K562 (cell line): ENCODE data around the gene NEUROD4. TPM values are rescaled to one million over a fixed set of nuclear protein-coding genes. Genes with fewer than 3 reads are reported as not detected.

Source experiments
- ATAC-seq: fragments of 200-7000 bp; cut with Tn5 transposase; 3 replicates; pipeline ENCODE4 v1.9.1; 2020; ENCODE audit warnings: moderate library complexity
- BruUV-seq: library from RNA; stranded (reverse); fragments of 400-500 nt; replicated peaks from 2 replicates; lab custom pipeline; 2021; lab: Mats Ljungman, UMichigan
- CTCF ChIA-PET: fragments of 300-600 bp; formaldehyde crosslinking; extraction: SDS; loops from one replicate; lab custom pipeline; 2021; ENCODE audit warnings: low intra/inter-chr PET ratio; lab: Yijun Ruan, JAX
- POLR2A ChIA-PET: fragments of 300-600, 350-650 bp; sonication (Branson Sonifier 250); formaldehyde crosslinking; extraction: SDS; loops from one replicate; lab custom pipeline; 2021; ENCODE audit warnings: antibody characterized with exemption, inconsistent platforms; lab: Yijun Ruan, JAX
- DNase-seq, 4 experiments: peaks; one replicate each; pipeline versions ENCODE4 v3.0.0 to v3.0.0-alpha.2; 2011 to 2018; ENCODE audit warnings: low spot score in 3 of 4, mixed read lengths in 3 of 4; ENCODE audit errors: extremely low read depth in 1 of 4
- FAIRE-seq: peaks from 2 replicates; lab custom pipeline; 2011; peaks lifted over from hg19 to GRCh38; lab: Jason Lieb, UNC
- H2AFZ ChIP-seq: 2 replicates; pipeline ENCODE4 v1.6.0; 2011; ENCODE audit warnings: low read depth, low read length, control low read depth, inconsistent platforms
- H3K27ac ChIP-seq: fragments of 200-600 bp; 3 replicates; pipeline ENCODE4 v1.8.0; 2011; ENCODE audit warnings: low read depth, mild to moderate bottlenecking, control low read depth, inconsistent platforms, low read length, moderate library complexity, mixed read lengths; ENCODE audit errors: extremely low read depth
- H3K27me3 ChIP-seq, 2 experiments: fragments of 300-600 bp in 1 of 2; 2 replicates in 1 of 2; 3 replicates in 1 of 2; pipeline versions ENCODE4 v1.6.0 to v1.8.0; 2011; ENCODE audit warnings: inconsistent platforms in 2 of 2, low read length in 2 of 2, mild to moderate bottlenecking in 1 of 2, mixed read lengths in 1 of 2, moderate library complexity in 1 of 2; ENCODE audit not compliant: control insufficient read depth in 2 of 2, insufficient read depth in 2 of 2
- H3K36me3 ChIP-seq: fragments of 300-600 bp; 3 replicates; pipeline ENCODE4 v1.8.0; 2011; ENCODE audit warnings: mild to moderate bottlenecking, low read length, inconsistent platforms; ENCODE audit not compliant: control insufficient read depth, insufficient read depth
- H3K4me1 ChIP-seq, 2 experiments: fragments of 200-600 bp in 1 of 2; replicated peaks in 1 of 2; 2 replicates in 1 of 2; 3 replicates in 1 of 2; pipeline versions ENCODE4 v1.5.1 to v1.8.0; 2011; ENCODE audit warnings: inconsistent platforms in 2 of 2, low read length in 2 of 2, mild to moderate bottlenecking in 1 of 2, mixed read lengths in 1 of 2, moderate library complexity in 1 of 2; ENCODE audit not compliant: control insufficient read depth in 2 of 2, insufficient read depth in 2 of 2
- H3K4me2 ChIP-seq: 2 replicates; pipeline ENCODE4 v1.6.1; 2011; ENCODE audit warnings: low read length, control low read depth, inconsistent platforms, mixed read lengths; ENCODE audit not compliant: insufficient read depth
- H3K4me3 ChIP-seq: fragments of 200-600 bp; sonication (generic), shearing (Covaris generic); 2 replicates; pipeline ENCODE4 v1.5.1; 2016; ENCODE audit warnings: control low read depth, inconsistent platforms
- H3K79me2 ChIP-seq: fragments of 200-600 bp; 3 replicates; pipeline ENCODE4 v1.8.0; 2011; ENCODE audit warnings: low read length, inconsistent platforms; ENCODE audit not compliant: control insufficient read depth, insufficient read depth
- H3K9ac ChIP-seq, 2 experiments: 2 replicates each; pipeline versions ENCODE4 v1.6.0 to v1.6.1; 2011; ENCODE audit warnings: low read depth in 2 of 2, low read length in 2 of 2, control low read depth in 1 of 2, inconsistent platforms in 1 of 2, mild to moderate bottlenecking in 1 of 2, mixed read lengths in 1 of 2; ENCODE audit not compliant: insufficient read depth in 1 of 2
- H3K9me1 ChIP-seq: one replicate; pipeline ENCODE4 v1.6.0; 2011; ENCODE audit warnings: inconsistent platforms, mild to moderate bottlenecking, low read length, moderate library complexity; ENCODE audit not compliant: control insufficient read depth, insufficient read depth
- H3K9me3 ChIP-seq: replicated peaks from 2 replicates; pipeline ENCODE4 v1.5.1; 2011; ENCODE audit warnings: low read depth, low read length, inconsistent platforms; ENCODE audit not compliant: control insufficient read depth, insufficient read depth
- H4K20me1 ChIP-seq: replicated peaks from 2 replicates; pipeline ENCODE4 v1.6.1; 2011; ENCODE audit warnings: low read length, inconsistent platforms, mixed read lengths; ENCODE audit not compliant: control insufficient read depth, insufficient read depth
- CBX3 ChIP-seq, 2 experiments: IDR thresholded peaks; 1 replicate in 1 of 2; 2 replicates in 1 of 2; pipeline ENCODE4 v1.6.1; 2012; ENCODE audit warnings: inconsistent platforms in 2 of 2, low read length in 2 of 2, borderline replicate concordance in 1 of 2, control low read depth in 1 of 2
- EZH2 ChIP-seq: IDR thresholded peaks from 2 replicates; pipeline ENCODE4 v1.6.1; 2012; ENCODE audit warnings: low read depth, mild to moderate bottlenecking, inconsistent platforms, low read length, borderline replicate concordance
- GTF3C2 ChIP-seq: IDR thresholded peaks from 3 replicates; pipeline ENCODE4 v1.6.1; 2011; ENCODE audit warnings: borderline replicate concordance, mild to moderate bottlenecking, moderate library complexity; ENCODE audit not compliant: insufficient read length; ENCODE audit errors: extremely low read depth
- HDAC2 ChIP-seq: fragments of 450-650 bp; IDR thresholded peaks from 2 replicates; pipeline ENCODE4 v1.6.1; 2016; ENCODE audit warnings: mild to moderate bottlenecking
- MCM7 ChIP-seq, 2 experiments: fragments of 450-650 bp; IDR thresholded peaks; 2 replicates each; pipeline ENCODE4 v1.6.1; 2016 to 2018
- NFATC3 ChIP-seq: fragments of 450-650 bp; IDR thresholded peaks from 2 replicates; pipeline ENCODE4 v1.6.1; 2017; ENCODE audit warnings: mild to moderate bottlenecking
- PHF20 ChIP-seq: fragments of 450-650 bp; IDR thresholded peaks from 2 replicates; pipeline ENCODE4 v1.6.1; 2018; ENCODE audit not compliant: partially characterized antibody
- RCOR1 ChIP-seq, 2 experiments: IDR thresholded peaks; 2 replicates each; pipeline ENCODE4 v1.6.1; 2012; ENCODE audit warnings: low read depth in 2 of 2, low read length in 2 of 2, borderline replicate concordance in 1 of 2, improper control_type of control experiment in 1 of 2
- RFX5 ChIP-seq: IDR thresholded peaks from 2 replicates; pipeline ENCODE4 v1.6.1; 2011; ENCODE audit warnings: low read depth, mild to moderate bottlenecking, improper control_type of control experiment, low read length
- RREB1 ChIP-seq: fragments of 250-450 bp; sonication (Bioruptor Pico); IDR thresholded peaks from 2 replicates; pipeline ENCODE4 v1.4.0; 2020
- SREBF1 ChIP-seq: fragments of 150-350 bp; IDR thresholded peaks from 2 replicates; pipeline ENCODE4 v1.6.1; 2014; ENCODE audit warnings: antibody characterized with exemption, low read depth, low read length, borderline replicate concordance
- STAT5B ChIP-seq: fragments of 250-450 bp; sonication (Bioruptor Pico); IDR thresholded peaks from 2 replicates; pipeline ENCODE4 v1.8.0; 2021; ENCODE audit warnings: mild to moderate bottlenecking, inconsistent platforms
- WGBS: fragments of 100-300 bp; shearing (Covaris generic); methylation state at CpG from one replicate; pipeline ENCODE4 v1.1.6; 2016; ENCODE audit warnings: low coverage, mixed read lengths; ENCODE audit not compliant: insufficient coverage; ENCODE audit errors: missing lambda C conversion rate; 5-methylcytosine and 5-hydroxymethylcytosine counted together
- in situ Hi-C: fragments of 300-500 bp; cut with MboI; formaldehyde crosslinking; loops from 4 replicates; pipeline ENCODE4 v1.15.0; 2018; ENCODE audit warnings: inconsistent platforms, mixed read lengths
- intact Hi-C: fragments of 100-400 bp; cut with micrococcal nuclease; formaldehyde crosslinking; loops from 2 replicates; pipeline ENCODE4 v1.14.2; 2022
- polyA plus RNA-seq, 8 experiments: library from polyadenylated mRNA; depleted of rRNA in 4 of 8; stranded (reverse) in 5 of 8; unstranded in 3 of 8; fragments of >200 nt; fragmentation: Nextera tagmentation in 2 of 8; fragmentation: Illumina TruSeq in 1 of 8; extraction: Ambion mirVana in 2 of 8; extraction: Trizol in 1 of 8; gene quantifications; 2 replicates each; pipeline versions ENCODE4 v1.2.1 to v1.2.3, GENCODE V29; 2011 to 2014; ENCODE audit warnings: inconsistent platforms in 1 of 8, missing spikeins in 1 of 8
- total RNA-seq, 7 experiments: library from RNA; depleted of rRNA in 6 of 7; stranded (reverse); fragments of >200 nt in 6 of 7; fragmentation: Illumina TruSeq in 2 of 7; extraction: Trizol in 2 of 7; gene quantifications; 2 replicates each; pipeline versions ENCODE4 v1.2.1 to v1.2.3, GENCODE V29; 2011 to 2021; ENCODE audit warnings: low replicate concordance in 1 of 7

NEUROD4 gene
- total and polyA plus RNA-seq, 9 of the 15 experiments (the other 6 are each of a cell fraction or from before 2014, with no cell fraction given), result not detected

- no peak for DNase-seq
- no peak overlapping the region for H2AFZ ChIP-seq
- WGBS, result 0% methylated on average over 3 of the region's 3 CpGs
- CTCF ChIA-PET, result interaction anchor here (0.8 to 2.8 kb wide), 3 partner anchors 82 to 325 kb away, joined by 3 to 15 read pairs (median 3); partner anchors contain the start of gene MUCL1
- POLR2A ChIA-PET, result no interaction called here
- H3K27me3 ChIP-seq, result no peaks in the 10 kb centered on the region; a peak in 1 of 5 replicates
- H4K20me1 ChIP-seq, result no peaks in the 10 kb centered on the region
- FAIRE-seq, result no peak
- no peak overlapping the region for H3K27ac ChIP-seq
- BruUV-seq, result no TSS peak
- H3K79me2 ChIP-seq, result no peaks in the 10 kb centered on the region
- no peak overlapping the region for H3K4me3 ChIP-seq
- in situ Hi-C loops (no loop called here), intact Hi-C loops (loop anchor here (5.0 kb wide), 1 partner anchor 373 kb away; no protein-coding TSS in a partner anchor)
- no peaks in the 10 kb centered on the region for H3K4me1 ChIP-seq
- H3K9ac ChIP-seq, result no peak overlapping the region
- H3K4me2 ChIP-seq, result no peak overlapping the region
- H3K9me1 ChIP-seq, result no peaks in the 10 kb centered on the region
- no peak for ATAC-seq
- no peaks in the 10 kb centered on the region for H3K9me3 ChIP-seq
- H3K36me3 ChIP-seq, result no peaks in the 10 kb centered on the region
- TF ChIP-seq GTF3C2, result no peak
- TF ChIP-seq CBX3 (IDR thresholded peaks at IDR 0.05; ENCODE audit: borderline replicate concordance in 1 of 2, low read length in 2 of 2), result no peak
- no peak for TF ChIP-seq RCOR1 (IDR thresholded peaks at IDR 0.05; ENCODE audit: borderline replicate concordance in 1 of 2, low read depth in 2 of 2, low read length in 2 of 2)
- TF ChIP-seq HDAC2, result no peak
- TF ChIP-seq RREB1, result no peak
- no peak for TF ChIP-seq EZH2
- no peak for TF ChIP-seq MCM7 (IDR thresholded peaks at IDR 0.05)
- TF ChIP-seq NFATC3, result no peak
- TF ChIP-seq SREBF1, result no peak
- no peak for TF ChIP-seq RFX5
- no peak for TF ChIP-seq PHF20
- no peak for TF ChIP-seq STAT5B (CRISPR knock-in tag)
Measured at GRCh38 chr12:55074806-55075205, 55.0 kb downstream of the NEUROD4 start.
